Measurements from ENCODE around the gene MDM2.
A peak's percentile ranks its signal among the peaks of the same experiment; 100 is the strongest.

MDM2 gene

GRCh38 chr12:68807576-68808387 is at the start of gene MDM2:
Gene MDM2, plus strand, starts transcription at chr12:68808177. Its CDS starts 301 bp downstream, at chr12:68808478.
- DNase-seq: peak; percentile 98

GRCh38 chr12:68759852-68760251 is 48.1 kb upstream of the MDM2 start:
- DNase-seq: no peak

GRCh38 chr12:68760806-68761441 is 47.1 kb upstream of the MDM2 start:
- DNase-seq: no peak

- DNase-seq: no peak
Observed at GRCh38 chr12:68761442-68761812, 46.5 kb upstream of the MDM2 start.

GRCh38 chr12:68761901-68762630 is 45.9 kb upstream of the MDM2 start:
- DNase-seq: no peak

GRCh38 chr12:68762691-68763090 is 45.3 kb upstream of the MDM2 start:
- DNase-seq: no peak

- no peak for DNase-seq
Observed at GRCh38 chr12:68765696-68766095, 42.3 kb upstream of the MDM2 start.

- DNase-seq: no peak
Observed at GRCh38 chr12:68766646-68767045, 41.3 kb upstream of the MDM2 start.

GRCh38 chr12:68767191-68767590 is 40.8 kb upstream of the MDM2 start:
- DNase-seq: no peak

- no peak for DNase-seq
Observed at GRCh38 chr12:68768431-68768939, 39.5 kb upstream of the MDM2 start.

- DNase-seq: no peak
Observed at GRCh38 chr12:68769941-68770340, 38.0 kb upstream of the MDM2 start.

- no peak for DNase-seq
Observed at GRCh38 chr12:68771223-68771925, 36.6 kb upstream of the MDM2 start.

- no peak for DNase-seq
Observed at GRCh38 chr12:68772714-68773113, 35.3 kb upstream of the MDM2 start.

- no peak for DNase-seq
Observed at GRCh38 chr12:68773582-68773981, 34.4 kb upstream of the MDM2 start.

- DNase-seq: no peak
Observed at GRCh38 chr12:68775121-68775630, 32.8 kb upstream of the MDM2 start.

- no peak for DNase-seq
Observed at GRCh38 chr12:68776976-68777610, 30.9 kb upstream of the MDM2 start.

GRCh38 chr12:68779280-68779679 is 28.7 kb upstream of the MDM2 start:
- no peak for DNase-seq

- DNase-seq: no peak
Observed at GRCh38 chr12:68780731-68781130, 27.2 kb upstream of the MDM2 start.

- DNase-seq: no peak
Observed at GRCh38 chr12:68781728-68782127, 26.2 kb upstream of the MDM2 start.

GRCh38 chr12:68784015-68784414 is 24.0 kb upstream of the MDM2 start:
- no peak for DNase-seq

GRCh38 chr12:68785358-68785757 is 22.6 kb upstream of the MDM2 start:
- no peak for DNase-seq

- no peak for DNase-seq
Observed at GRCh38 chr12:68785823-68786222, 22.2 kb upstream of the MDM2 start.

All from NCI-H1105 (cell line).